LNCaP clone FGC (cell line): ENCODE data around the gene BORCS5.

ENCODE experiments used
- DNase-seq: peaks from one replicate; pipeline ENCODE4 v3.0.0-alpha.2; 2011; ENCODE audit warnings: low read depth
- H3K4me3 ChIP-seq: 2 replicates; pipeline ENCODE4 v1.5.1; 2011; ENCODE audit warnings: mild to moderate bottlenecking, low read depth, low read length, control low read depth
- TF ChIP-seq, protein P1 (sequence below): IDR thresholded peaks from 2 replicates; pipeline ENCODE4 v1.5.1; 2012; ENCODE audit warnings: mild to moderate bottlenecking; ENCODE audit not compliant: control insufficient read depth, insufficient read depth; ENCODE audit errors: extremely low read depth

The BORCS5 gene

DNA sequence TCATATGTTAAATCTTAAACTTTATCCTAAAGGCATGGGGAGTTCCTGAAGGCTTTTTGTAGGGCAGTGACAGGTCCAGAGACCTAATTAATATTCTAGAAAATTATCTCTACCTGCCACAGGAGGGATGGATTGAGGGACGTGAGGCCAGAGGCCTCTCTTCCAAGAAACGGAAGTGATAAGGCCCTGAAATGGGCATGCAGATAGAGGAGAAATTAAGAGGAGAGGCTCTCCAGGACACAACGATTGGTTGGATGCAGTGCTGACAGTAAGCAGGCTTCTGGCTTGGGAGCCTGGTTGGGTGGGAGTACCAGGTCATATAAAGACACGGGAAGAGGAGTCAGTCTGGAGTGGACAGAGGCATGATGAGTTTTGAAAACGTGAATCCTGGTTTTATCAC, 3.1 kb upstream of the BORCS5 start:
- TF ChIP-seq, protein P1, sequence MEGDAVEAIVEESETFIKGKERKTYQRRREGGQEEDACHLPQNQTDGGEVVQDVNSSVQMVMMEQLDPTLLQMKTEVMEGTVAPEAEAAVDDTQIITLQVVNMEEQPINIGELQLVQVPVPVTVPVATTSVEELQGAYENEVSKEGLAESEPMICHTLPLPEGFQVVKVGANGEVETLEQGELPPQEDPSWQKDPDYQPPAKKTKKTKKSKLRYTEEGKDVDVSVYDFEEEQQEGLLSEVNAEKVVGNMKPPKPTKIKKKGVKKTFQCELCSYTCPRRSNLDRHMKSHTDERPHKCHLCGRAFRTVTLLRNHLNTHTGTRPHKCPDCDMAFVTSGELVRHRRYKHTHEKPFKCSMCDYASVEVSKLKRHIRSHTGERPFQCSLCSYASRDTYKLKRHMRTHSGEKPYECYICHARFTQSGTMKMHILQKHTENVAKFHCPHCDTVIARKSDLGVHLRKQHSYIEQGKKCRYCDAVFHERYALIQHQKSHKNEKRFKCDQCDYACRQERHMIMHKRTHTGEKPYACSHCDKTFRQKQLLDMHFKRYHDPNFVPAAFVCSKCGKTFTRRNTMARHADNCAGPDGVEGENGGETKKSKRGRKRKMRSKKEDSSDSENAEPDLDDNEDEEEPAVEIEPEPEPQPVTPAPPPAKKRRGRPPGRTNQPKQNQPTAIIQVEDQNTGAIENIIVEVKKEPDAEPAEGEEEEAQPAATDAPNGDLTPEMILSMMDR, result no peak
- DNase-seq, result no peak

GRCh38 chr12:12356467-12356895, 397 bp upstream of the BORCS5 start:
- no peak for DNase-seq
- H3K4me3 ChIP-seq, result peak overlapping the region; percentile 80
- TF ChIP-seq, protein P1, result no peak

More for the DNA sequence above, 3.1 kb upstream of the BORCS5 start:
- no peak overlapping the region for H3K4me3 ChIP-seq

GRCh38 chr12:12357719-12358461, 1.0 kb downstream of the BORCS5 start:
- DNase-seq, result no peak
- H3K4me3 ChIP-seq, result peak overlapping the region; percentile 80
- TF ChIP-seq, protein P1, result no peak

GRCh38 chr12:12358528-12358927, 1.6 kb downstream of the BORCS5 start:
- DNase-seq, result no peak
- TF ChIP-seq, protein P1, result no peak
- H3K4me3 ChIP-seq, result peak overlapping the region; percentile 80

DNA sequence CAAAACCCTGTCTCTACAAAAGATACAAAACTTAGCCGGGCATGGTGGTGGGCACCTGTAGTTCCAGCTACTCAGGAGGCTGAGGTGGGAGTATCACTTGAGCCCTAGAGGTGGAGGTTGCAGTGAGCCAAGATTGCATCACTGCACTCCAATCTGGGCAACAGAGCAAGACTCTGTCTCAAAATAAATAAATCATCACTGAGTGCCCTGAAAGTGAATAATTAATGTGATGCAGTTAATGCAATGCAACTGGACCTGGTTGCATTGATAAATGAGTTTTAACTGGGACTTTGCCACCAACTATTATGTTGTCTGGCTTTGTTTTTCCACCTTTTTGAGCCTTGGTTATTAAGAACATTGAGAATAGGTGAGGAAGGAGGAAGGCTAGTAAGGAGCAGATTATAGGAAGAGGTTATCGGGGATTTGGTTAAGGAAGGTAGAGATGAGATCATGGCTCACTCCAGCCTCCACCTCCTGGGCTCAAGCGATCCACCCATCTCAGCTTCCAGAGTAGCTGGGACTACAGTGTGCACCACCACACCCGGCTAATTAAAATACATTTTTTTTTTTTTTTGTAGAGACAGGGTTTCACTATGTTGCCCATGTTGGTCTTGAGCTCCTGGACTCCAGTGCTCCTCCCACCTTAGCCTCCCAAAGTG, 8.0 kb downstream of the BORCS5 start:
- DNase-seq, result no peak
- H3K4me3 ChIP-seq, result no peak overlapping the region
- TF ChIP-seq, protein P1, result no peak

- no peak overlapping the region for H3K4me3 ChIP-seq
- DNase-seq, result no peak
- TF ChIP-seq, protein P1, result no peak
Measured at GRCh38 chr12:12365446-12365802, 8.5 kb downstream of the BORCS5 start.
